NCI-H1694 treated with DMSO at 0.1 percent for 48 hours (cell line): ENCODE results near the gene RAB8B.

Experiments
- DNase-seq: peaks from one replicate; lab custom pipeline; 2025; lab: John Stamatoyannopoulos, UW

The RAB8B gene

DNA sequence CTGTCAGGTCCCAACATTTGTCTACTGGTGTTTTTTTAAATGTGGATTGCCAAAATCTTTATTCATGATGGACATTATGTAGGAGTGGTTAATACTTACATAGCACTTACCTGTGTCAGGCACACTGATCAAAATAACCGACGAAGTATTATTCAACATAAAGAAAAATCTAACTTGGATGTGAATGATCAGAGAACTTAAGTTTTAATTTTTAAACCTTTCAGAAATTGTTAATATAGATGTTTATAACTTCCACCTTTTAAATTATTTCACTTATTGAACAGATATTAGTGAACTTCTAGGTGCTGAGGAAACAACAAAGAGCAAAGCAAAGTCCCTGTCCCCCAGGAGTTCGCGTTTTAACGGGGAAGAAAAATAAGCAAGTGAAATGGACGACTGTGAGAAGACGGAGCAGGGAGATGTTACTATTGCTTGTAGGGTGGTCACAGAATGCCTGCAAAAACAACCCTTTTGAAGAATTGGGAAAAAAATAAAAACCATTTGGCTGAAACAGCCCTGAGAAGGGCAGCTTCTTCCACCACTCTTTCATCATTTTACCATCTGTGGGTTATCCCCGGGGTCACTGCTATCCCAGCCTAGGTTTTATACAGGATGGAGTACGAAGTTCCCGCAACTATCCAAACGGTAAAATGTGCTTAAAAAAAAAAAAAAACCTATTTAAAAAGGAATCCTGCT lies 87.1 kb downstream of the RAB8B start:
- no peak for DNase-seq

DNA sequence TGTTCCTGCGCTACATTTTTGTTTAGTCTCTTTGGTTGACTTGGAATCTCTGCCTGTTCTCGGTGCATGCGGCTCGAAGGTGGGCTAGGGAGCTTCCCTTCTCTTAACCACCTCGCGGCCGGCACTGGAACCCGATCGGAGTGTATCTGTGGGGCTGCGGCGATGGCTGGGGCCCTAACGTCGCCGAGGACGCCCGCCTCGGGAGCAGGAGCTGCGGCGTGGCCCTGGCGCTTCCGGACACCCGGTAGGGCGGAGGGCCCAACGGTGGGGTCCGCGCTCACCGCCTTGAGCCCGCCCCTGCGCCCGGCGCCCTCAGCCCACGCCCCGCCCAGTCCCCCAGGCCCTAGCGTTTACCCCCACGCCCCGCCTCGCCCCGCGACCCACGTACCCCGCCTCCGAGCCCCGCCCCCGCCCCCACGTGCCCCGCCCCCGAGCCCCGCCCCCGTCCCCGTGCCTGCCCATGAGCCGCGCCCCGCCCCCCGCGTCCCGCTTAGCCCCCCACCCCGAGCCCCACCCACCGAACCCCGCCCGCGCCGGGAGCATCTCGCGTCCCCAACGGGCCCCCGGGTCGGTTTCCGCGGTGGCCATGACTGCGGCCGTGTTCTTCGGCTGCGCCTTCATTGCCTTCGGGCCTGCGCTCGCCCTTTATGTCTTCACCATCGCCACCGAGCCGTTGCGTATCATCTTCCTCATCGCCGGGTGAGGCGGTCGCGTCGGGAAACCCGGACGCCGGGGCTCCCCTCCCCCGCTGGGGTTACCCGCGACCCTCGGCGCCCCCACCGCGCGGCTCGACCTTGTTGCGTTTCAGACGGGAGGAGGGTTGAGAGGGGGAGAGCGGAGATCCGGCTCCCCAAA lies 87.9 kb downstream of the RAB8B start, which contains the start of gene APH1B:
TSS of gene APH1B (plus strand) at position 568 of the 855 bp plus-strand sequence. CDS start at position 587, 19 bp downstream.
- peak; percentile 30 for DNase-seq

GRCh38 chr15:63277893-63278456 lies 88.6 kb downstream of the RAB8B start:
- no peak for DNase-seq

DNA sequence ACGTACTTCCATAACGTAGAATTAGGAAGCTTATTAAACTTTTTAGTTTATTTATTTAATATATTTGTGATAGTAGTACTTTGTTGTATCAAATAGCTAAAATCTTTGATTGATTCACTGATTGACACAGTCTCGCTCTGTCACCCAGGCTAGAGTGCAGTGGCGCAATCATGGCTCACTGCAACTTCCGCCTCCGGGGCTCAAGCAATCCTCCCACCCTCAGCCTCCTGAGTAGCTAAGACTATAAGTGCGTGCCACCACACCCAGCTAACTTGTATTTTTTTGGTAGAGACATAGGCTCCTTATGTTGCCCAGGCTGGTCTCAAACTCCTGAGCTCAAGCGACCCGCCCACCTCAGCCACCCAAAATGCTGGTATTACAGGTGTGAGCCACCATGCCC lies 93.7 kb downstream of the RAB8B start:
- no peak for DNase-seq

DNA sequence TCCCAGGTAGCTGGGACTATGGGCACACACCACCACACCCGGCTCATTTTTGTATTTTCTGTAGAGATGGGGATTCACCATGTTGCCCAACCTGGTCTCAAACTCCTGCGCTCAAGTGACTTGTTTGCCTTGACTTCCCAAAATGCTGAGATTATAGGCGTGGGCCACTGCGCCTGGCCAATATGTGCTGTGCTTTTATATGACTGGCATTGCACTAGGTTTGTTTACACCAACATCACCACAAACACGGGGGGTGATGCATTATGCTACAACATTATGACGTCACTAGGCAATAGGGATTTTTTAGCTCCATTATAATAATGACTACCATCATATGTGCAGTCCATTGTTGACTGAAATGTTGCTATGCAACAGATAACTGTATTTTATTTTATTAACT lies 94.9 kb downstream of the RAB8B start:
- DNase-seq: no peak

GRCh38 chr15:63287109-63287508 lies 97.7 kb downstream of the RAB8B start:
- no peak for DNase-seq

- no peak for DNase-seq
Measured at GRCh38 chr15:63288342-63288741, 98.9 kb downstream of the RAB8B start.

DNA sequence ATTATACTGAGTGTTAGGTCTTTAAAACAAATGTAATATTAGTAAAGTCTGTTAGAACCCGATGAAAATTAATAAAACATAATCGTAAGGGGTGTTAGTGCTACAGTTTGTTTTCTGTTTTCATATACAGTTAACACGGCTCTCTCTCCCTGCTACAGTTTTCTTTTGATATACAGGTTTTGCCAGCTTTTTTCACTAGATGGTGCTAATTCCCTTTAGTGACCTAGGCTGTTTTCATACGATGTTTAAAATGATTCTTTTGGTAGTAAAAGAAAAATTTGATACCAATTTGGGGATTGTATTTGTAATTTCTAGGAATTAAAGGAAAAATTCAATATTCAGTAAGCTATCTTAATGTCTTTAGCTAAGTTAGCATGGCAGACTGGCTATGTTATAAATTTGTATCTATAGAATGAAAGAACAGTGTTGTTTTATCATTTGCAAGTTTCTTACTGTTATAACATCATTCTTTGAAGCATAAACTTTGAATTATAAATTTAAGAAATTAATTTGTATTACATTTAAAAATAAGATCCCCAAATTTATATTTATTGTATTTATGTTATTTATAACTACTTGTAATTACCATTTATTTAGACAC lies 99.5 kb downstream of the RAB8B start:
- peak; percentile 58 for DNase-seq

DNA sequence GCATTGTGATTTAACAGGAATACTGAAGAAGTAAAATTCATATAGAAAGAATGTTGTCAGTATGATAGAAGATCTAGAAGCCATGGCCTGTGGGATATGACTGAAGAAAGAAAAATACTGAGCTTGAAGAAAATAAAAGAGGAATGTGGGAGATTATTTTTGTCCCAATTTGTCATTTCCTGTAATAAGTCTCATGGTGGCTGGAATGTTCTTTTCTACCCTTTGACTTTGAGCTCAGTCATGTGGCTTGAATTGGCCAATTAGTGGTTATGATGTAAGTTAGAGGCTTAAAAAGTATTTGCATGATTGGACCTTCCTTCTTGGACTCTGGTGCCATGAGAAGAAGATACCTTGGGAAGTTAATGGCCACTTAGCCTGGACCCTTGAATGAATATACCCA lies 102.1 kb downstream of the RAB8B start:
- no peak for DNase-seq

DNA sequence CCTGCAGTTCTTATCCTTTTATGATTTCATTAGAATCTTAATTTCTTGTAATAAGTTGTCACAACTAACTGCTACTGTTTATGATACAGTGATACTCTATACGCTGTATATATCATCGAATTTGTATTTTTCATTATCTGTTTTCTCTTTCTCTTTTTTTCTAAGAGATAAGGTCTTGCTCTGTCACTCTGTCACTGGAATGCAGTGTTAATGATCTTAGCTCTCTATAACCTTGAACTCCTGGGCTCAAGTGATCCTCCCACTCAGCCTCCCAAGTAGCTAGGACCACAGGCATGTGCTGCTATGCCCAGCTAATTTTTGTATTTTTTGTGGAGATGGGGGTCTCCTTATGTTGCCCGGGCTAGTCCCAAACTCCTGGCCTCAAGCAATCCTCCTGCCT lies 102.8 kb downstream of the RAB8B start:
- DNase-seq: no peak

DNA sequence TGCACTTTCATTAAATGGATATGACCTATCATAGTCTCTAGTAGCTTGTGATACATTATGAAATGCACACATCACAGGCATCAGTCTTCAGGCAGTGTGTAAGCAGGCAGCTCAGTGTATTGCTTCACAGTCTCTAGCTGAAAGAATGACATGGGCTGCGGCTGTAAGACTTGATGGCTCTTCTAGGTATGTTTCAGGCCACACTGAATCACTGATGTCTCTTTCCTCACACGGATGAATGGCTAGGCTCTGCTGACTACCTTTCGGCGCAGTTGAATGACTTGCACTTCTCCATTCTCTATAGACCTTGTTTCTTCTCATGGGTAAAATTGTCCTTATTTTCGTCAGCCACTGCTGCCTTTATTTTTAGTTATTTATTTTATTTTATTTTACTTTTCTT lies 103.4 kb downstream of the RAB8B start:
- DNase-seq: no peak

DNA sequence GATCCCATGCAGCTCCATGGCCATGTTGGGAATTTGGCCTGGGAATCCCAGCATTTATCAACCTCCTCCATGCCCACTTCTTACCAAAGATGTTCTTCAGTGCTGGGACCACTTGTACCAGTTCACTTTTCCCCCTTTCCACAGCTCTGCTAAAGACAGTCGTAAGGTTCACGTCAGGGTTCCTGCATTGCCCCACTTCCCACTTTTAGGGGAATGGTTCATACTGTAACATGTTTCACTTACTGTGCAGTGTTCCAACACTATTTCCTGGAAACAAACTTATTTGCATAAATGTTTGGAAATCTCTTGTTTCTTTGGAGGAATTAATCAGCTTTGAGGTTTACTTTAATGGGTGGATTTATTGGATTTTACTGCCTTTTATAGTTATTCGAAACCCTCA lies 105.0 kb downstream of the RAB8B start:
- no peak for DNase-seq

DNA sequence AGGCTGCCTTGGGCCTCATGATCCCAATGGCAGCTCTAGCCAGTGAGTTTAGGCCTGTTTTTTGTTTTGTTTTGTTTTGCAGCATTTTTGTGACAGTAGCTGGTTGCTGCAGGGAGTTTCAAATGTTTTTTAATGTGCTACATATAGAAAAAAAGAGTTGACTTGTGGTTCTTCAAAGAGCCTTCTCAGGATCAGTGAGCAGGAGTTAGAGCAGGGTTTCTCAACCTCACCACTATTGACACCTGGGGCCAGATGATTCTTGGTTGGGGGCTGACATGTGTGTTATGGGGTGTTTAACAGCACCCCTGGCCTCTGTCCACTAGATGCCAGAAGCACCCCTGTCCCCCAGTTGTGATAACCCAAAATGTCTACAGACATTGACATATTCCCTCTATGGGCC lies 105.9 kb downstream of the RAB8B start:
- DNase-seq: no peak

DNA sequence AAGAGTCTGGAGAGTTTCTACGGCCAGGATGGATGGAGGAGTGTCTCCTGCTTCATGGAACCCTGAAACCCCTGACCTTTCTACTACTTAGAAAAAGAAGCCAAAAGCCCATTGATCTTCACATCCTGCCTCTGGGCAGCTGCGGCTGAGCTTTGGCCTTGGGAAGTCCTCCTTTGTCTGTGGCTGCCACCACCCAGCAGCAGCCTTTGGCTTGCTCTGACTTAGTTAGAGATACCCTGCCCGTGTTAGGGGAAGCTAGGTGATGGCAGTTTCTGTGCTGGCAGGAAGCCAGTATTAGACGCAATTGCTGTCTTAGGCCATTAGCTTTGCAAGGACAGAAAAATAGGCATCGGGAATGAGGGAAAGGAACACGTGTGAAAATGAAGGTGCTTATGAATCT lies 106.8 kb downstream of the RAB8B start:
- DNase-seq: no peak

GRCh38 chr15:63299943-63300575 lies 110.7 kb downstream of the RAB8B start:
- no peak for DNase-seq

GRCh38 chr15:63301088-63301487 lies 111.7 kb downstream of the RAB8B start:
- no peak for DNase-seq

GRCh38 chr15:63305260-63305659 lies 115.9 kb downstream of the RAB8B start:
- no peak for DNase-seq

- no peak for DNase-seq
Measured at GRCh38 chr15:63306492-63307073, 117.2 kb downstream of the RAB8B start.

- no peak for DNase-seq
Measured at GRCh38 chr15:63308491-63308890, 119.1 kb downstream of the RAB8B start.

- DNase-seq: no peak
Measured at GRCh38 chr15:63308947-63309346, 119.5 kb downstream of the RAB8B start.

- DNase-seq: no peak
Measured at GRCh38 chr15:63310646-63311045, 121.2 kb downstream of the RAB8B start.

DNA sequence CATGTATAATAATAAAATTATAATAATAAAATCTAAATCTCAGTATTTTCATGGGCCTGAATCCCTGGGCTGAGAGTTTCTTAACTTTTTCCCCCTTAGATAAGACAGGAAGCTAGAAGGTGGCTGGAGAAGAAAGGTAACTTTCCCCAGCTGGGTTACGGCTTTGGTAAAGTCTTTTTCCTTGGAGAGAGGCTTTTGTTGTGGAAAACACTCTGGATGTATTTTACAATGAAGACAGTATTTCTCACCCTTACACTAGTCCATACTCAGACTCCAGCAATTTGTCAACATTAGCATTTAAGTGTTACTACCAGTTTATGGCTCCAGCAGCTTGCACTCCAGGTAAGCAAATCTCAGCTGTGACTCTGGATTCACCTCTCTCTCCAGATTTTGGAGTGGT lies 122.9 kb downstream of the RAB8B start:
- no peak for DNase-seq
